Panc1 (cell line): ENCODE data around the gene RFX6. TPM values are rescaled to one million over a fixed set of nuclear protein-coding genes. Genes with fewer than 3 reads are reported as not detected.

Source experiments
- ATAC-seq: fragments of 200-7000 bp; cut with Tn5 transposase; 2 replicates; pipeline ENCODE4 v1.9.1; 2020; ENCODE audit warnings: mild to moderate bottlenecking, moderate library complexity
- BruUV-seq: library from RNA; stranded (reverse); fragments of 400-500 nt; replicated peaks from 2 replicates; lab custom pipeline; 2021; lab: Mats Ljungman, UMichigan
- CTCF ChIA-PET: fragments of 300-600 bp; sonication (Branson Sonifier 250); formaldehyde crosslinking; loops from one replicate; lab custom pipeline; 2022; ENCODE audit warnings: antibody characterized with exemption; lab: Charles Lee
- POLR2A ChIA-PET: fragments of 300-600 bp; sonication (Branson Sonifier 250); formaldehyde crosslinking; loops from one replicate; lab custom pipeline; 2022; ENCODE audit warnings: antibody characterized with exemption; lab: Charles Lee
- DNase-seq: peaks from one replicate; pipeline ENCODE4 v3.0.0-alpha.2; 2010; ENCODE audit warnings: low read depth, low spot score
- H3K27ac ChIP-seq: 2 replicates; pipeline ENCODE4 v1.5.1; 2011; ENCODE audit warnings: mild to moderate bottlenecking, low read length, inconsistent platforms
- H3K27me3 ChIP-seq: fragments of 200-500 bp; sonication (Bioruptor generic); 2 replicates; pipeline ENCODE4 v1.6.0; 2014; ENCODE audit warnings: low read length, inconsistent platforms; ENCODE audit not compliant: control insufficient read depth, insufficient read depth
- H3K36me3 ChIP-seq: fragments of 200-500 bp; sonication (Bioruptor generic); 2 replicates; pipeline ENCODE4 v1.5.1; 2014; ENCODE audit warnings: inconsistent platforms, mild to moderate bottlenecking, low read length, moderate library complexity; ENCODE audit not compliant: control insufficient read depth, insufficient read depth
- H3K4me1 ChIP-seq: 2 replicates; pipeline ENCODE4 v1.5.1; 2011; ENCODE audit warnings: inconsistent platforms, mild to moderate bottlenecking, low read length, moderate library complexity; ENCODE audit not compliant: control insufficient read depth, insufficient read depth
- H3K4me3 ChIP-seq, 2 experiments: 2 replicates each; pipeline ENCODE4 v1.5.1; 2011 to 2012; ENCODE audit warnings: low read depth in 2 of 2, low read length in 2 of 2, mild to moderate bottlenecking in 2 of 2, inconsistent platforms in 1 of 2, moderate library complexity in 1 of 2
- H3K9me3 ChIP-seq: fragments of 200-500 bp; sonication (Bioruptor generic); 2 replicates; pipeline ENCODE4 v1.5.1; 2014; ENCODE audit warnings: low read depth, mild to moderate bottlenecking, inconsistent platforms, low read length, moderate library complexity; ENCODE audit not compliant: control insufficient read depth, insufficient read depth
- CTCF ChIP-seq: fragments of 450-650 bp; IDR thresholded peaks from 2 replicates; pipeline ENCODE4 v1.5.1; 2017; ENCODE audit warnings: mild to moderate bottlenecking
- POLR2AphosphoS5 ChIP-seq: IDR thresholded peaks from 2 replicates; pipeline ENCODE4 v1.6.1; 2012; ENCODE audit warnings: mild to moderate bottlenecking, low read depth, low read length, moderate library complexity
- REST ChIP-seq, 2 experiments: IDR thresholded peaks; 2 replicates each; pipeline ENCODE4 v1.6.1; 2011 to 2012; ENCODE audit warnings: low read depth in 2 of 2, control low read depth in 1 of 2, low read length in 1 of 2, mild to moderate bottlenecking in 1 of 2, moderate library complexity in 1 of 2; ENCODE audit not compliant: insufficient read depth in 1 of 2
- SIN3A ChIP-seq: IDR thresholded peaks from 2 replicates; pipeline ENCODE4 v1.6.1; 2012; ENCODE audit warnings: low read depth, mild to moderate bottlenecking, low read length, moderate library complexity, borderline replicate concordance; ENCODE audit not compliant: insufficient read depth
- TCF7L2 ChIP-seq: IDR thresholded peaks from 2 replicates; pipeline ENCODE4 v1.6.1; 2011; ENCODE audit warnings: mild to moderate bottlenecking, low read depth, low read length, inconsistent platforms
- in situ Hi-C: cut with HindIII; loops from 2 replicates; pipeline ENCODE4 v1.10.0; 2016; ENCODE audit warnings: low sequenced_read_pairs, low pct_unique_long_range_greater_than_20kb
- intact Hi-C: fragments of 100-400 bp; cut with micrococcal nuclease; formaldehyde crosslinking; loops from one replicate; pipeline ENCODE4 v1.10.0; 2022; ENCODE audit not compliant: unreplicated experiment
- total RNA-seq: library from RNA; stranded (reverse); gene quantifications from one replicate; pipeline ENCODE4 v1.2.1, GENCODE V29; 2021; ENCODE audit not compliant: unreplicated experiment

Gene RFX6
- total RNA-seq, 1 experiment from 2014 or later, result not detected

GRCh38 chr6:116842459-116842858 lies 34.6 kb upstream of the RFX6 start:
- POLR2A ChIA-PET, result no interaction called here
- Histone ChIP-seq H3K9me3 (no peaks in the 10 kb centered on the region), H3K27ac (no peak overlapping the region), H3K27me3 (peaks cover 6% of the 10 kb centered on the region; the same call in 1 of the 2 replicates), H3K36me3 (no peaks in the 10 kb centered on the region), H3K4me1 (no peaks in the 10 kb centered on the region), H3K4me3 (no peak overlapping the region)
- in situ Hi-C loops, result no loop called here
- intact Hi-C loops, result no loop called here
- no TSS peak for BruUV-seq
- TF ChIP-seq REST (IDR thresholded peaks at IDR 0.05; ENCODE audit: insufficient read depth in 1 of 2, low read depth in 2 of 2, low read length in 1 of 2) (no peak), TCF7L2 (no peak), SIN3A (no peak), POLR2AphosphoS5 (no peak), CTCF (no peak)
- no peak for ATAC-seq
- CTCF ChIA-PET, result no interaction called here
- DNase-seq, result no peak

- ATAC-seq (peak; percentile 92), DNase-seq (peak; percentile 24)
- H3K9me3 ChIP-seq, result no peaks in the 10 kb centered on the region
- BruUV-seq, result no TSS peak
- CTCF ChIA-PET, result no interaction called here
- H3K27ac ChIP-seq, result no peak overlapping the region
- H3K4me3 ChIP-seq, result no peak overlapping the region
- intact Hi-C loops (loop anchor here (1.0 kb wide), 1 partner anchor 67 kb away; no protein-coding TSS in a partner anchor), in situ Hi-C loops (no loop called here)
- no peaks in the 10 kb centered on the region for H3K36me3 ChIP-seq
- POLR2A ChIA-PET, result no interaction called here
- peaks cover 6% of the 10 kb centered on the region; the same call in 1 of the 2 replicates for H3K27me3 ChIP-seq
- no peaks in the 10 kb centered on the region for H3K4me1 ChIP-seq
- no peak for TF ChIP-seq POLR2AphosphoS5
- TF ChIP-seq REST (IDR thresholded peaks at IDR 0.05; ENCODE audit: insufficient read depth in 1 of 2, low read depth in 2 of 2, low read length in 1 of 2), result no peak
- TF ChIP-seq SIN3A, result no peak
- TF ChIP-seq TCF7L2, result no peak
- peak; percentile 57 for TF ChIP-seq CTCF
Observed at GRCh38 chr6:116847227-116847626, 29.8 kb upstream of the RFX6 start.
